Fibroblast of upper back skin (primary cell): ENCODE data around the gene MTIF3.

Experiments
- DNase-seq: peaks from one replicate; pipeline ENCODE4 v3.0.0-alpha.2; 2013

The MTIF3 gene

DNA sequence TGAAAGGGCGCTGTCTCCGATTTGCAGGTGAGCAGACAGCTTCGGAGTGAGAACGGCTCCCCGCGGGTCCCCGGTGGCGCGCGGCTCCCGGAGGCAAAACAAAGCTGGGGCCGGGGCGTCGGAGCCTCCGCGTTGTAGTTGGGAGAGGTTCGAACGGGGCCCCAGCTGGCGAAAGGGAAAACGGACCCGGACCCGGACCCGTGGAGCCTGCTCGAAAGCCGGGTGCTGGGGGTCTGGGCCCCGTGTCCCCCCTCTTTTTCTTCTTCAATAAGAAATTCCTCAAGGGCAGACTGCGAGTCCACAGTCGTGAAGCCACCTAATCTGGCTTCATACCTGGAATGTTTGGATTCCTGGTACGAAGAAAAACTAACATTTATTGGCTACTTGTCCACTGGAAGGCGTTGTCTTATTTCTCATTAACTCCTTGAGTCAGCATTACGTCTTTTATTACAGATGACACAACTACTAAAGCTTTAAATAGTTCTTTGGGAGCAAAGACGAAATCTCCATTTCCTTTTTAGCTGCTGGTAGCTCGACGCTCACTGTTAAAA is 632 bp upstream of the MTIF3 start:
- DNase-seq, result peak; percentile 25

DNA sequence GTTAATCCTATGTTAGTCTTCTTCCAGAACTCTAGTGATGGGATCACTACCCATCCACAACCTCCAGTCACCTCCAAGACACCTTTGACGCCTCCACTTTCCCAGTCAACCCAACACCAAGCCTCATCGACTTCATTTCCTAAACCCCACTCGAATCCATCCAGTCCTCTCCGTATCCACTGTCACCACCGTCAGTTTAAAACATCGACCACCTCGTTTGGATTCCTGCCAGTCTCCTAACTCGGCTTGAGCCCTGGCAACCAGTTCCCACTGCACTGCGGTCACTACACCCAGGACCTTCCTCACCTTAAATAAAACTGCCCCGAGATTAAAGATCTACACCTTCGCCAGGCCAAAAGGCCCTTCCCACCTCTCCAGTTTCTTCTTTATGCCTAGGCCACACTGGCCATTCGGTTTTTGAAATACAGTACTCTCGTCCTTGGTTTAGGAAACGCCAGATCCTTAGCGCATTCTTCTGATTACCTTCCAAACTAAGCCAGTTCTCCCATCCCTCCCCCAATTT is 1.2 kb downstream of the MTIF3 start:
- DNase-seq, result no peak

- no peak for DNase-seq
These were observed 2.1 kb downstream of the MTIF3 start for GRCh38 chr13:27448308-27448707.

- DNase-seq, result no peak
These were observed 3.3 kb downstream of the MTIF3 start for GRCh38 chr13:27446986-27447583.

GRCh38 chr13:27442797-27443196 is 7.6 kb downstream of the MTIF3 start:
- no peak for DNase-seq

- no peak for DNase-seq
These were observed 8.2 kb downstream of the MTIF3 start for GRCh38 chr13:27442071-27442647.

DNA sequence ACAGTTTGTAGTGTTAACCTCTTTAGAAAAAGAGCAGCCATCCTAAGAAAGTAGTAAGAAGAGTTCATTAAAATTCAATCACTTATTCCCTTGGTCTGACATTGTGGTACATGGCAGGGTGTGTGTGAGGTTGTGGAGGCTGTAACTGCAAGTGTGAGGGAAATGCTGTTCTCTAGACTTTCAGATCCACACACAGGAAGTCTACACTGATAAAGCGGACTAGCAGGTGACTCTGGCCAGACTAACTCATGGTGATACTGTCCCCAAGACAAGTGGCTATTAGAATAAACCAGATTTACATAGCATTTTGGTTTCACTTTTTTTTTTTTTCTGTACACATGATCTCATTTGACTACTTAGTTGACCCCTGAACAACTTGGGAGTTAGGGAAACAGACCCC is 10.0 kb downstream of the MTIF3 start:
- DNase-seq, result no peak

- DNase-seq, result no peak
These were observed 13.2 kb downstream of the MTIF3 start for GRCh38 chr13:27437126-27437525.

DNA sequence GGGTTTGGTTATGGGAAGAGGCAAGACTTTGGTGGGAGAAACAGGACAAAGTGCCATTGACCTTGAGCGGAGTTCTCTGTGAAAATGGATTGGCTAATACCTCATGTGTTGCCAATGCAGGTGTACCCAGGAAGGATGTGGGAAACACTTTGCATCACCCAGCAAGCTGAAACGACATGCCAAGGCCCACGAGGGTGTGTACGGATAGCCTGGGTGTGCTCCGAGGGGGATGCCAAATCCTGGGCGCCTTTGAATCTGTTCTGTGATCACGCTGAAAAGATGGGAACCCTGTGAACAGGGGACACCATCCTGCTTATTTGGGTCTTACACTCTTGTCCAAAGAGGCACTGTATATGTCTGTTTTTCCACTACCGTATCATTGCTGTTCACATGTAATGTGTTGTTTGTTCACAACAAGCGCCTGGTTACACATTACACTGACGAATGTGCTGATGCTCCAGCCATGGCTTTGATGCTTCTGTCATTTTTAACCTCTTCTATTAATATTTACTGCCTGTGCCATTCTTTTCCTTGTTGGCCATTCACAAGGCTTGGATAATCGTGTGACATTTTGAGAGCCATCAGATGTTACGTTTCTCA is 17.7 kb downstream of the MTIF3 start:
- no peak for DNase-seq

DNA sequence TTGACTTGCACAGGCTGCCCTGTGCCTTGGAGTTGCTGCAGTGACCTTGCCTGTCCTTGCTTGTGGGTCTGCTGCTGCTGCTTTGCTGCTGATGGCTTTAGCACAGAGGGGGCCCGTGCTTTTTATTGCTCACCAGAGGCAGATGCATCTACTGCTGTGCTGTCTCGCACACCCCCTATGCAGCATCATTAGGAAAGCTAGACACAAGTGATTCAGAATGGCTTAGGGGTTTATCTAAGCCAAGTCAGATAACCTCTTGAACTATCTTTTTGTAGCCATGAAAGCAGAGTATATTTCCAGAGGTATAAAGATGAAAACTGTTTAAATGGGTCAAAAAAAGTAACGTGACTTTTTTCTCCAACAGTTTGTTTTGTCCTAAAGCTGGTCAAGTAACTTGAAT is 18.2 kb downstream of the MTIF3 start:
- DNase-seq, result no peak

GRCh38 chr13:27428160-27428559 is 22.2 kb downstream of the MTIF3 start:
- DNase-seq, result no peak

DNA sequence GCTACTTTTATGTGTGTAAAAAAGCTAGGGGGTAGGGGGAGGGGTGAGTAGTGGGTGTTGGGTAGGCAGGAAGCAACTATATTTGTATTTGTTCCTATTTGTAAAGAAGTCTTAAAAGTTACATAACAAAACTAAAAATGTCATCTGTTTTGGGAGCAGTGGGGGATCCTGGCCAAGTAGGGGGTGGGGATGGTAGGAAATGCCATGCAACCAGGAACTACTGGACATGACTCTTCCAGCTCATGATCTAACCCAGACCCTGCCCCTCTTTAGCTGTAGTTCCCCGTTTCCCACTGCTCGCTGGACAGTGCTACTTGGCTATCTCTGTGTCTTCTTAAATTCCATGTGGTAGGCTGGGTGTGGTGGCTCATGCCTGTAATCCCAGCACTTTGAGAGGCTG is 22.7 kb downstream of the MTIF3 start:
- no peak for DNase-seq

- peak; percentile 65 for DNase-seq
These were observed 24.3 kb downstream of the MTIF3 start for GRCh38 chr13:27425918-27426630.

DNA sequence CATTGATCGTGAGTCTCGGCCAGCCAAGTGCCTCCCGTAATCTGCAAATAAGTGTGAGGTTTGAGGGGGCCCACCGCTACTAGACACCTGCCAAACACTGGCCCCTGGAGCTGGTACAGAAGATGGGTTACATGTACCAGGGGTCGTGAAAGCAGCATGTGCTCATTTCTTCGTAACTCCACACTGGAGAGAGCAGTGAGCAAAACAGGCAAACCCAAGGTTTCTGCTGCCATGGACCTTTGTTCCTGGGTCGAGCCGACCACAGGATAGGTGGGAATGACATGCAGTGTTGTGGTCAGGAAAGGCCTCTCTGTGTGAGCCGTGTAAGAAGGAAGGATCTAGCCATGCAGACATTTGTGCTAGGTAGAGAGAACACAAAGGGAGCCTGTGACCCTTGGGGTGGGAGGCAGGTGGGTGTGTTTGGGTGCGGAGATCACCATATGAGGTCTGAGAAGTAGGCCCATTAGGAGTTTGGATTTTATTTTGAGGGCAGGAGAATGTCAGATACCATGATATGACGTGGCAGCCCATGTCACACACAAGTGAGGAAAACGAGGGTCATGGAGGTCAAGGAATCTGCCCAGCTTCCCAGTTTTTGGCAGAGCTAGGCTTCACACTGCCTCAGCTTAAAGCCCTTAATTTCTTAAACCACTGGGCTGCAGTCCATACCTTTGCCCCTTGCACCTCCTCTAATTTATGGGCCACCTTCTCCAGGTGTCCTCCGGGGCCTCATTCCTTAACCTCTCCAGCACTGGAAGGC is 25.0 kb downstream of the MTIF3 start:
- DNase-seq, result no peak

GRCh38 chr13:27424246-27425157 is 25.9 kb downstream of the MTIF3 start, which contains the start of gene GTF3A:
Gene GTF3A, plus strand, starts transcription at chr13:27424619.
- peak; percentile 83 for DNase-seq

GRCh38 chr13:27423333-27423732 is 27.0 kb downstream of the MTIF3 start:
- no peak for DNase-seq

DNA sequence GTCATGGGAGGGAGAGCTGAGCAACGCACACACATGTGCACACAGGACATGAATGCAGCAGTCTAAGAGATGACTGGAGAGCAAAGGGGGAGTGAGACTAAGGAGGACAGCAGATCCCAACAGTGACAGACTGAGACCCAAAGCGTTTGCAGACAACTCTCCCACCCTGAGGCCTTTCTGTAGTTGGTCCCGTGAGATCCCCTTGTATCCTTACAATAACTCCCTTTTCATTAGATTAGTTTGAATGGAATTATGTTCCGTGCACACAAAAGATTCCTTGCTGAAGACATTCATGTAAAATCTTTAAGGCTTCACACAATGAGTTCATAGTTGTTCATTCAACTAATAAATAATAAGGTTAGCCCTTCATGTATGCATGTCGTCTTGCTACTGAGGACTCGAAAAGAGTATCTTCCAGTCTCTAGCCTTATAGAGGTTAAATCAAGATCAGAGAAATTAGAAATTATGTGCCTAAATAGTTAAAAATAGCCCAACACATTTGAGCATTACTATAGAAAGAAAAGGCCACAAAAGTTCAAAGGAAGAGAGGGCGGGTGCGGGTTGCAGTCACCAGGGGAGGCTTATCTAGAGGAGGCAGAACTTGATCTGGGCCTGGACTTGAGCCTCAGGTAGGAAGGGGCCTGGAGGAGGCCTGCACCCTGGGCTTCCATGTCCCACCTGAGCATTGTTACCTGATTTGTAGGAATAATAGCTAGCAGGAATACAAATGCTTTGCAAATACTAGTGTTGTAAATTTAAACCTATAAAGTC is 29.1 kb downstream of the MTIF3 start:
- no peak for DNase-seq

DNA sequence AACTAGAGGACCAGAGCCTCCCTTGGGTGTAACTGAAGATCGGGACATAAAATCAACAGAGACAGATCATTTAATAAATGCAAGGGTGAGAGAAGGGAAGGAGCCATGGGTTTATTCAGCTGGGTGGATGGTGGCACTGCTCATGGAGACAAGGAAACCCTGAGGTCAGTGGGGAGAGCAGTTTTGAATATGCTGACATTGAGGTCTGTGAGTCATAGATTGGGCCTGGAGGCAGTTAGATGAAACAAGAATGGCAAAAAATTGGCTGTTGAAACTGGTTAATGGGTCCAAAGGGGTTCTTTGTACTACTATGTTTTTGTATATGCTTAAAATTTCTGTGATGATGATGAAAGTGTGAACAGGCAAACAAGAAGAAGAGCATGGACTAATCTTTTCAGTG is 31.0 kb downstream of the MTIF3 start:
- DNase-seq, result no peak

DNA sequence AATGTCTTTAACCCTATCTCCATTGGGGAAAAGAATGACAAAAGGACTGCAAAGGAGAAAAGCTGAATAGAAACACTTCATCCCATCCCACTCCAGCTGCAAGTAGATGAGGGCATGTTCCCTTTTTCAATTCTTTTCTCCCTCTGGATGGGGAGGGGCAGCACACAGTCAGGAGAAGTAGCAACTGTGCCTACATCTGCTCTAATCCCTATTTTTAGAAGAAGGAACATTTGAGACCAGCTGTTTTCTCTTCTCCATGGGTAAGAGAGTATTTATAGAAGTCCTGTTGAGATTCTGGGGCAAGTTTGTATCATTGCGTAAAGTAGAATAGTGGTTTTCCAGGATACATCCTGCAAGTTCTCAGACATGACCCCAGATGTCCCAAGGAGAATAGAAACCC is 35.2 kb downstream of the MTIF3 start:
- no peak for DNase-seq

DNA sequence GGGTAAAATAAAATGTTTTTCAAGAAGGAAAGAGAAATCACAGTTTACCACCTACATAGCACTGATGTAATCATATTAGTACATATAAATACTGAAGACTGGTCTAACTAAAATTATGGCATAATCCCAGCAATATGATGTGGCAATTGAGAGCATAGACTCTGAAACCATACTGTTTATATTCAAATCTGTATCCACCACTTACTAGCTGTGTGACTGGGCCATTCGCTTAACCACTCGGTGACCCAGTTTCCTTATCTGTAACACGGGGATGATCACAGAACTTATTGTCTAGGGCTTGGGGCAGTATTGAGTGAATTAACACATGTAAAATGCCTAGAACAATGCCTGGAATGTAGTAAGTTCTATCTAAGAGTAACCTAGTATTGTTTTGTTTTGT is 39.0 kb downstream of the MTIF3 start:
- DNase-seq, result no peak

- no peak for DNase-seq
These were observed 41.4 kb downstream of the MTIF3 start for GRCh38 chr13:27409013-27409412.
